ENCODE data around the gene GNG7.
"Not testable (repeated sequence)": the region's sequence is repeated elsewhere in the genome, so short reads cannot be mapped to it uniquely, and the experiment has no call there.

The GNG7 gene

GRCh38 chr19:2527686-2528085 is 174.8 kb downstream of the GNG7 start:
- DNase-seq: no peak

GRCh38 chr19:2527171-2527570 is 175.3 kb downstream of the GNG7 start:
- DNase-seq: no peak

- no peak for DNase-seq
These were observed 177.4 kb downstream of the GNG7 start for GRCh38 chr19:2524840-2525723.

GRCh38 chr19:2524361-2524839 is 178.1 kb downstream of the GNG7 start:
- DNase-seq: no peak

GRCh38 chr19:2523630-2524311 is 178.7 kb downstream of the GNG7 start:
- no peak for DNase-seq

GRCh38 chr19:2519482-2519881 is 183.0 kb downstream of the GNG7 start:
- no peak for DNase-seq

GRCh38 chr19:2518856-2519255 is 183.6 kb downstream of the GNG7 start:
- DNase-seq: not testable (repeated sequence)

GRCh38 chr19:2517881-2518601 is 184.5 kb downstream of the GNG7 start:
- DNase-seq: no peak

GRCh38 chr19:2516727-2517126 is 185.8 kb downstream of the GNG7 start:
- no peak for DNase-seq

- no peak for DNase-seq
These were observed 187.4 kb downstream of the GNG7 start for GRCh38 chr19:2514981-2515518.

- DNase-seq: no peak
These were observed 189.7 kb downstream of the GNG7 start for GRCh38 chr19:2512523-2513431.

GRCh38 chr19:2511991-2512390 is 190.5 kb downstream of the GNG7 start:
- DNase-seq: no peak

- DNase-seq: no peak
These were observed 190.9 kb downstream of the GNG7 start for GRCh38 chr19:2511570-2511969.

- no peak for DNase-seq
These were observed 193.4 kb downstream of the GNG7 start for GRCh38 chr19:2509096-2509495.

- DNase-seq: peak; percentile 78
These were observed 195.4 kb downstream of the GNG7 start for GRCh38 chr19:2507109-2507508.

- DNase-seq: not testable (repeated sequence)
These were observed 195.8 kb downstream of the GNG7 start for GRCh38 chr19:2506656-2507055.

- DNase-seq: no peak
These were observed 198.9 kb downstream of the GNG7 start for GRCh38 chr19:2503521-2504109.

- DNase-seq: no peak
These were observed 201.6 kb downstream of the GNG7 start for GRCh38 chr19:2500841-2501261.

GRCh38 chr19:2500156-2500555 is 202.3 kb downstream of the GNG7 start:
- no peak for DNase-seq

- DNase-seq: no peak
These were observed 205.3 kb downstream of the GNG7 start for GRCh38 chr19:2497186-2497585.

- DNase-seq: no peak
These were observed 206.7 kb downstream of the GNG7 start for GRCh38 chr19:2495651-2496316.

Data from NCI-H748 treated with DMSO at 0.1 percent for 48 hours (cell line).